GM21529 (cell line): ENCODE results near the gene PRDM2.

Source experiments
- ATAC-seq: cut with Tn5 transposase; IDR thresholded peaks from one replicate; pipeline ENCODE4 v1.9.1; 2021; ENCODE audit not compliant: unreplicated experiment

The PRDM2 gene

GRCh38 chr1:13830616-13831280 is 130.8 kb downstream of the PRDM2 start:
- no peak for ATAC-seq

- ATAC-seq, result no peak
These were observed 132.1 kb downstream of the PRDM2 start for GRCh38 chr1:13832100-13832499.

GRCh38 chr1:13832536-13832935 is 132.5 kb downstream of the PRDM2 start:
- no peak for ATAC-seq

- no peak for ATAC-seq
These were observed 136.1 kb downstream of the PRDM2 start for GRCh38 chr1:13836136-13836535.

- no peak for ATAC-seq
These were observed 136.6 kb downstream of the PRDM2 start for GRCh38 chr1:13836631-13837030.

- no peak for ATAC-seq
These were observed 138.2 kb downstream of the PRDM2 start for GRCh38 chr1:13838236-13838635.

- no peak for ATAC-seq
These were observed 142.5 kb downstream of the PRDM2 start for GRCh38 chr1:13842497-13842896.

GRCh38 chr1:13851726-13852125 is 151.7 kb downstream of the PRDM2 start:
- no peak for ATAC-seq

GRCh38 chr1:13855554-13855953 is 155.6 kb downstream of the PRDM2 start:
- ATAC-seq, result no peak

- ATAC-seq, result no peak
These were observed 160.0 kb downstream of the PRDM2 start for GRCh38 chr1:13860031-13860430.

GRCh38 chr1:13864760-13865159 is 164.8 kb downstream of the PRDM2 start:
- no peak for ATAC-seq

GRCh38 chr1:13865851-13866250 is 165.9 kb downstream of the PRDM2 start:
- no peak for ATAC-seq

- no peak for ATAC-seq
These were observed 167.6 kb downstream of the PRDM2 start for GRCh38 chr1:13867603-13868002.

- ATAC-seq, result no peak
These were observed 169.3 kb downstream of the PRDM2 start for GRCh38 chr1:13869172-13869797.

GRCh38 chr1:13871413-13871812 is 171.4 kb downstream of the PRDM2 start:
- ATAC-seq, result no peak

- no peak for ATAC-seq
These were observed 171.9 kb downstream of the PRDM2 start for GRCh38 chr1:13871886-13872285.

GRCh38 chr1:13873032-13873431 is 173.0 kb downstream of the PRDM2 start:
- ATAC-seq, result no peak
